Esophagus squamous epithelium (tissue), 5 donors: Measurements from ENCODE around the gene PI4KB. TPM values are rescaled to one million over a fixed set of nuclear protein-coding genes. Genes with fewer than 3 reads are reported as not detected.
"Not testable (repeated sequence)": the region's sequence is repeated elsewhere in the genome, so short reads cannot be mapped to it uniquely, and the experiment has no call there.

Experiments used
- DNase-seq: peaks from one replicate; lab custom pipeline; 2025; lab: John Stamatoyannopoulos, UW
- H3K27ac ChIP-seq, 4 donors: fragments of 200-600 bp; sonication (generic); one replicate each; pipeline ENCODE4 v1.5.1; 2016 to 2019; ENCODE audit warnings: mild to moderate bottlenecking in 1 of 4
- H3K27me3 ChIP-seq, 4 donors: fragments of 200-600 bp; sonication (generic); 1 replicate in 3 of 4; 2 replicates in 1 of 4; pipeline versions ENCODE4 v1.5.1 to v1.6.0; 2017 to 2021; ENCODE audit warnings: antibody characterized with exemption in 1 of 4
- H3K36me3 ChIP-seq, 3 donors: fragments of 200-600 bp; sonication (generic); one replicate each; pipeline ENCODE4 v1.5.1; 2016 to 2019
- H3K4me1 ChIP-seq, 3 donors: fragments of 200-600 bp; sonication (generic); one replicate each; pipeline ENCODE4 v1.5.1; 2017 to 2019
- H3K4me3 ChIP-seq, 4 donors: fragments of 200-600 bp; sonication (generic); 1 replicate in 3 of 4; 2 replicates in 1 of 4; pipeline ENCODE4 v1.5.1; 2016 to 2019; ENCODE audit warnings: mild to moderate bottlenecking in 2 of 4, moderate library complexity in 1 of 4
- H3K9me3 ChIP-seq, 3 donors: fragments of 200-600 bp; sonication (generic); one replicate each; pipeline ENCODE4 v1.5.1; 2016 to 2019
- POLR2A ChIP-seq, 4 donors: fragments of 450-650 bp; IDR thresholded peaks; one replicate each; pipeline ENCODE4 v1.6.1; 2017; ENCODE audit warnings: antibody characterized with exemption in 4 of 4, mild to moderate bottlenecking in 4 of 4, moderate library complexity in 3 of 4
- WGBS, 2 donors: methylation state at CpG; one replicate each; pipeline ENCODE4 v1.1.5; 2018; 5-methylcytosine and 5-hydroxymethylcytosine counted together
- intact Hi-C: fragments of 100-400 bp; cut with DNase I; formaldehyde crosslinking; loops from one replicate; pipeline ENCODE4 v1.15.0; 2022
- total RNA-seq, 4 donors: library from RNA; depleted of rRNA; stranded (reverse); fragments of >200 nt; gene quantifications; one replicate each; pipeline ENCODE4 v1.1.0, GENCODE V29; 2016
- TF ChIP-seq, protein P1 (sequence below), 6 experiments: fragments of 450-650 bp in 4 of 6; fragments of 200-600 bp in 2 of 6; sonication (generic) in 2 of 6; IDR thresholded peaks; one replicate each; pipeline ENCODE4 v1.5.1; 2016 to 2019; ENCODE audit warnings: antibody characterized with exemption in 6 of 6, mild to moderate bottlenecking in 4 of 6, moderate library complexity in 4 of 6
- donor health status: DM: yes; HTN: yes; CAD: no.

Gene PI4KB
- total RNA-seq, 4 donors from 2014 or later: 34.0 to 63.4 (median 56.0) TPM

GRCh38 chr1:151282883-151283725 is 44.1 kb downstream of the PI4KB start:
- Histone ChIP-seq H3K36me3 (peaks cover 12 to 34% (median 15%) of the 10 kb centered on the region in 3 donors), H3K4me3 (peak overlapping the region; percentile 64 to 96 (median 76)), H3K4me1 (peaks cover 17 to 25% (median 17%) of the 10 kb centered on the region in 3 donors), H3K27ac (peak overlapping the region; percentile 95 to 100 (median 98)), H3K9me3 (no peaks in the 10 kb centered on the region), H3K27me3 (no peaks in the 10 kb centered on the region)
- no peak for DNase-seq
- TF ChIP-seq, protein P1, sequence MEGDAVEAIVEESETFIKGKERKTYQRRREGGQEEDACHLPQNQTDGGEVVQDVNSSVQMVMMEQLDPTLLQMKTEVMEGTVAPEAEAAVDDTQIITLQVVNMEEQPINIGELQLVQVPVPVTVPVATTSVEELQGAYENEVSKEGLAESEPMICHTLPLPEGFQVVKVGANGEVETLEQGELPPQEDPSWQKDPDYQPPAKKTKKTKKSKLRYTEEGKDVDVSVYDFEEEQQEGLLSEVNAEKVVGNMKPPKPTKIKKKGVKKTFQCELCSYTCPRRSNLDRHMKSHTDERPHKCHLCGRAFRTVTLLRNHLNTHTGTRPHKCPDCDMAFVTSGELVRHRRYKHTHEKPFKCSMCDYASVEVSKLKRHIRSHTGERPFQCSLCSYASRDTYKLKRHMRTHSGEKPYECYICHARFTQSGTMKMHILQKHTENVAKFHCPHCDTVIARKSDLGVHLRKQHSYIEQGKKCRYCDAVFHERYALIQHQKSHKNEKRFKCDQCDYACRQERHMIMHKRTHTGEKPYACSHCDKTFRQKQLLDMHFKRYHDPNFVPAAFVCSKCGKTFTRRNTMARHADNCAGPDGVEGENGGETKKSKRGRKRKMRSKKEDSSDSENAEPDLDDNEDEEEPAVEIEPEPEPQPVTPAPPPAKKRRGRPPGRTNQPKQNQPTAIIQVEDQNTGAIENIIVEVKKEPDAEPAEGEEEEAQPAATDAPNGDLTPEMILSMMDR (IDR thresholded peaks at IDR 0.05): no peak
- TF ChIP-seq POLR2A (IDR thresholded peaks at IDR 0.05): no peak
- 0 to 13% methylated on average over 8 of the region's 44 CpGs for WGBS, 2 donors
- intact Hi-C loops: no loop called here

GRCh38 chr1:151281969-151282882 is 45.0 kb downstream of the PI4KB start, which contains the start of gene ZNF687:
Gene ZNF687, plus strand, starts transcription at chr1:151282299. Its CDS starts 3,993 bp downstream, at chr1:151286292.
- Histone ChIP-seq H3K4me1 (peaks cover 17 to 25% (median 17%) of the 10 kb centered on the region in 3 donors), H3K9me3 (no peaks in the 10 kb centered on the region), H3K4me3 (peak within 1 kb of the TSS; percentile 64 to 96 (median 76)), H3K27me3 (no peaks in the 10 kb centered on the region), H3K27ac (peak within 1 kb of the TSS; percentile 95 to 100 (median 98)), H3K36me3 (peaks cover 7 to 26% (median 9%) of the 10 kb centered on the region in 3 donors)
- DNase-seq: peak; percentile 99
- peak in 3 of 4 donors; percentile 8 to 83 (median 73) for TF ChIP-seq POLR2A (IDR thresholded peaks at IDR 0.05)
- TF ChIP-seq, protein P1 (IDR thresholded peaks at IDR 0.05): no peak
- intact Hi-C loops: no loop called here
- 0% methylated on average over 26 to 34 of the region's 74 CpGs for WGBS, 2 donors

DNA sequence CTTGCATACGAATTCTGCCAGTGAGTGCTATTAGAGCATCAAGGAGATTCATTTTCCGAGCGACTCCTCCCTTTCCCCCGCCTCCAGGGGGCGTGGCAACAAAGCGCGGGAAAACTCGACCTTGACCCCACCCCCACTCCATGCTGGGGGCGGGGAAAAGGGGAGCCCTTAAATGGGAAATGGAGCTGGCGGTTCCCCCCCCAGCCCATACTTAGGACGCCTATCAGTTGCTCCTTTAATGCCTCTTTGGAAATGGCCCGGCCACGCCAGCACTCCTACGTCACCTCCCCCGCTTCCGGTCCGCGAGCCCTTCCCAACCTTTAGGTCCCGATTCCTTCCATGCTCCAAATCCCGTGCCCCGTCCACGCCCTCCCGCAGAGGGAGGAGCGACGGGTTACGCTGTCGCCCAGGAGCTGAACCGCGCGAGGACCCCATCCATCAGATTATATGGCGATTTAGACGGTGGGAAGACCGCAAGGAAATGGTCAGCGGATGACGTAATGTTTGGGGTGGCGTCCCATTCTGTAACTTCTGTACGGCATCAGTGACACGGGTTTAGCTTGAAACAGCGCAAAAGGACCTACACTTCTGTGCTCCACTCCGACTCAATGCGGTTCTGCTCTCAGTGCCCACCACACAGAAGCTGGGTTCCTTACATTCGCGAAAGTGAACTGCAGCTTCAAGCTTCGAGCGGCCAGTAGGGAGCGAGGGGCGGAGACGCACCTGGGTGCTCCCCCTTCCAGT is 45.8 kb downstream of the PI4KB start:
- intact Hi-C loops: no loop called here
- H3K4me3 ChIP-seq: peak overlapping the region; percentile 64 to 96 (median 76)
- 0 to 1% methylated on average over 17 to 24 of the region's 48 CpGs for WGBS, 2 donors
- H3K4me1 ChIP-seq: peaks cover 17 to 25% (median 17%) of the 10 kb centered on the region in 3 donors
- H3K27ac ChIP-seq: peak overlapping the region; percentile 95 to 100 (median 98)
- TF ChIP-seq POLR2A (IDR thresholded peaks at IDR 0.05): peak in 1 of 4 donors; percentile 20
- TF ChIP-seq, protein P1 (IDR thresholded peaks at IDR 0.05): peak in 5 of 6 experiments; percentile 51 to 81 (median 62)
- peak; percentile 90 for DNase-seq
- no peaks in the 10 kb centered on the region for H3K27me3 ChIP-seq
- no peaks in the 10 kb centered on the region for H3K9me3 ChIP-seq
- peaks cover under 1 to 17% (median 3%) of the 10 kb centered on the region in 3 donors for H3K36me3 ChIP-seq

GRCh38 chr1:151277249-151277648 is 50.0 kb downstream of the PI4KB start:
- Histone ChIP-seq H3K4me1 (peaks cover 2 to 6% (median 5%) of the 10 kb centered on the region in 3 donors), H3K27ac (no peak overlapping the region), H3K36me3 (peaks cover 0 to 12% (median 0%) of the 10 kb centered on the region in 3 donors), H3K9me3 (no peaks in the 10 kb centered on the region), H3K27me3 (no peaks in the 10 kb centered on the region), H3K4me3 (no peak overlapping the region)
- DNase-seq: no peak
- intact Hi-C loops: no loop called here
- TF ChIP-seq, protein P1 (IDR thresholded peaks at IDR 0.05): no peak
- no peak for TF ChIP-seq POLR2A (IDR thresholded peaks at IDR 0.05)
- WGBS, 2 donors: 57 to 62% methylated on average over 2 of the region's 2 CpGs

DNA sequence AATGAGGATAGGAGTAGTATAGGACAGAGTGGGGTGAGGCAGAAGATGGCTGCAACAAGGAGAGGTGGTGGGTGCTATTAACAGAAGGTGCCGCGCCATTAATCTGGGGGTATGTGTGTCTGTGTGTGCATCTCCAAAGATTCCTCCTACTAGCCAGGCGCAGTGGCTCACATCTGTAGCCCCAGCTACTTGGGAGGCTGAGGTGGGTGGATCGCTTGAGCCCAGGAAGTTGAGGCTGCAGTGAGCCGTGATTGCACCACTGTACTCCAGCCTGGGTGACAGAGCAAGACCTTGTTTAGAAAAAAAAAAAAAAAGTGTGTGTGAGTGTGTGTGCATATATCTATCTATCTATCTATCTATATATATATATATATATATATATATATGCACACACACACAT is 51.9 kb downstream of the PI4KB start:
- DNase-seq, H3K9me3 ChIP-seq, intact Hi-C loops, H3K4me1 ChIP-seq, H3K4me3 ChIP-seq, H3K27me3 ChIP-seq, H3K27ac ChIP-seq: not testable (repeated sequence)
- H3K36me3 ChIP-seq: peaks cover 0 to 20% (median 0%) of the 10 kb centered on the region in 3 donors
- WGBS, 2 donors: 69 to 88% methylated on average over 5 of the region's 5 CpGs
